Measurements from ENCODE around the gene SVIL.
"Not testable (repeated sequence)": the region's sequence is repeated elsewhere in the genome, so short reads cannot be mapped to it uniquely, and the experiment has no call there.

The SVIL gene

DNA sequence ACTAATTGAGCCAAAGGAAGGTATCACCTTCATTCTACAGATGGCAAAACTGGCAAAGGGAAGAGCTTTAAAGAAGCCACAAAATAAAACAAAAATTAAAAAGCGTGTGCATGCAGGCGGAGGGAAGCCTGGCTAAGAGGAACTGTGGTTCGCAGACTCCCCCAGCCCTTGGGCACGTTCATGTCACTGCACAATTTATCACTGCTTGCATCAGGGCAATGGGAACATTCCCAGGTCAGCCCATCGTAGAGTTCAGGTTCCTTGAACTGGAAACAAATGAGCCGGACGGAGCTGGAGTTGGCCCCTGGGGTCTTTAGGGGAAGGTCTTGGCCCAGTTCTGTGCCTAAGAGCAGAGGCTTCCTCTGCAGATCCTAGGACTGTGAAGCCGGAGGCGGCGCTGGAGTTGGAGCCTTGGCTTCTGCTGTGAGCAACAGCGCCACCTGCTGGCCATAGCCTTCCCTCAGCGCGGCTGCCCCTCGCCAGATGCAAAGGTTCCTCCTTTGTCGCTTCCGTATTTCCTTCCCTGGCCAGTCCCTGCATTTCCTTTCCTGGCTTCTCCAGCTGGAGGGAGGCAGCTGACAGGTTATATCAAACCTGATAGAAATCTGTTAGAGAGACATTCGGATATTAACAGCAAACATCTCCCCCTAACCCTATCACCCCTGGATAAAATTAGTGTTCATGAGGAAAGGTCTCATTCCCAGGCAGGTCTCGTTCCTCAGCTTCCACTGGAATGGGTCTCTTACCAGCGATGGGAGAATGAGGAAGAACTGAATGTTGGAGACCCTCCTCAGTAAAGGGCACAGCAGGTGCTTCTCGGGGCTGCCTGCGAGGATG lies 185.8 kb downstream of the SVIL start:
- peak; percentile 60 for DNase-seq

GRCh38 chr10:29448125-29448524 lies 186.6 kb downstream of the SVIL start:
- no peak for DNase-seq

- DNase-seq: no peak
These were observed 188.4 kb downstream of the SVIL start for GRCh38 chr10:29446327-29446726.

GRCh38 chr10:29443745-29444523 lies 190.8 kb downstream of the SVIL start:
- DNase-seq: no peak

GRCh38 chr10:29440981-29441380 lies 193.8 kb downstream of the SVIL start:
- DNase-seq: no peak

DNA sequence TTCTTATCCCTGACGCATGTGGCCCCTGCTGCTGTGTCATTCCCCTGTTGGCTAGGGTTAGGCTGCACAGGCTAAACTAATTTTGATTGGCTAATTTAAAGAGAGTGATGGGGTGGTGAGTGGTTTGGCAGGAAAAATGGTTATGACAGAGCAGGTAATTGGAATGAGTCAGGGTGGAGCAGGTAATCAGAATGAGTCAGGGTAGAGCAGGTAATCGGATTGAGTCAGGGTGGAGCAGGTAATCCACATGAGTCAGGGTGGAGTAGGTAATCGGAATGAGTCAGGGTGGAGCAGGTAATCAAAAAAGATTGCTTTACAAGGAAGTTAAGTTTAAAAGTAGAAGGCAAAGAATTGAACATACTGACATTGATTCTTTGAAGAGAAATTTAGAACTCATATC lies 195.8 kb downstream of the SVIL start:
- not testable (repeated sequence) for DNase-seq

DNA sequence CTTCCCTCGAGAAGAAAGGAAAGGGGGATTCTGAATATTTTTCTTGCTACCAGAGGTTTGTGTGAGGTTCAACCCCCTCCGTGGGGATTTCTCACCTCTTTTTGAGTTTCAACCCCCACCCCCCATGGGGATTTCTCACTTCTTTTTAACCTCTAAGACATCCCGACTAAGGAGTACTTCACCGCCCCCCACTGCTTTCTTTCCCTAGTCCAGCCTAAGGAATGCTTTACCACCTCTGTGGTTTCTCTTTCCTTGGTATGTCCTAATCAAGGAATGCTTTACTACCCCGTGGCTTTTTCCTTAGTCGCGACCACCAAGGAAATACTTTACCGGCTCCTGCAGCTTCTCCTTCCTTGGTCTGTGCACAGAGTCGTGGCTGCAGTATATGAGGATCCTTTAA lies 196.5 kb downstream of the SVIL start:
- no peak for DNase-seq

DNA sequence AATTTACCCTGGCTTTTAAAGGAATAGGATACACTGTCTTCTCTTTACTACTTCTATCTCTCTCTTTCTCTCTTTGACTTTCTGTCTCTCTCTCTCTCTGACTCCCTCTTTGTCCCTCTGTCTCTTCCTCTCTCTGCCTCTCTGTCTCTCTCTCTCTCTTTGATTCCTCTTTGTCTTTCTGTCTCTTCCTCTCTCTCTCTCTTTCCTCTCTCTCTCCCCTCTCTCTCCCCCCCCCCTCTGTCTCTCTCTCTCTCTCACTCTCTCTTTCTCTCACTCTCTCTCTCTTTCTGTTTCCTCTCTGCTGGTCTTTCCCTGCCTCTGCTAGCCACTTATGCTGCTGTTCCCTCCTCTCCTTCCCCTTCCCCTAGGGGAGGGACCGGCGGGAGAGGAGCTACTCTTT lies 196.9 kb downstream of the SVIL start:
- no peak for DNase-seq

DNA sequence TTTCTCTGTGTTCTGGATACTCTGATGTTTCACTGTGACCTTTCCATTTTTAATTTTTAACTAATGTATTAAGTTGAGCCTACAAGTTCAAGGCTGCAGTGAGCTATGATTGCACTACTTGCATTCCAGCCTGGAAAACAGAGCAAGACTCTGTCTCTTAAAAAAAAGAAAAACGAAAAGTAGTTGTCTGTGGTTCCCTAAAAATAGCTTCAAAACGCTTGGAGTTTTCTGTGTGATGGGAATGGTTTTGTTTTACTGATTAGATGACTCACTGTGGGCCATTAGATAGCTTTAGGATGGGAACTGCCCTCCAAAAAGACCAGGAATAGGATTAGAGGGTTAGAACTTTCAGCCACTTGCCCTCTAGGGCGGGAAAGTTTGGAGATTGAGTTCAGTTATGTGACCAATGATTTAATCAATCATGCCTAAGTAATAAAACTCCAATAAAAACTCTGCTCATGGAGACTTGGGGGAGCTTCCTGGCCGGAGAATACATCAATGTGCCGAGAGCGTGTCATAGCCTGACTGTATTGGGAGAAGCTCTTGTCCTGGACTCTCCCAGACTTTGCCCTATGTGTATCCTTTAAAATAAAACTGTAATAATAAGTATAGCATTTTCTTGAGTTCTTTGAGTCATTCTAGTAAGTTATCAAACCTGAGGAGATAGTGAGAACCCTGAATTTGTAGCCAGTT lies 198.8 kb downstream of the SVIL start:
- DNase-seq: no peak

- no peak for DNase-seq
These were observed 200.7 kb downstream of the SVIL start for GRCh38 chr10:29434111-29434510.

- DNase-seq: no peak
These were observed 203.1 kb downstream of the SVIL start for GRCh38 chr10:29431711-29432110.

DNA sequence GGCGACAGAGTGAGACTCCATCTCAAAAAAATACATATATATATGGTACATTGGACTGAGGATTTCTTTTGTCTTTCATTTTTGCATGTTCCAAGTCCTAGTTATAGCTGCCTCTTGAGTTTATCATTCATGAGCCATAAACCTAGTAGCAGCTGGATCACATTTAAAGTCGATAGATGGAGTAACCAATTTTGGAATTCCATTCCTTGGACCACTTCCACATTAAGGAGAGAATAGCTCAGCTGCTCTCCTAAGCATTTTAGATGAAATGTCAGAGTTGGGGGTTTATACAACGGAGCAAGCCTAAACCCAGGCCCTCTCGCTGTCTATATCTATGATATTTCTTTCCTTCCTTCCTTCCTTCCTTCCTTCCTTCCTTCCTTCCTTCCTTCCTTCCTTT lies 204.7 kb downstream of the SVIL start:
- no peak for DNase-seq

DNA sequence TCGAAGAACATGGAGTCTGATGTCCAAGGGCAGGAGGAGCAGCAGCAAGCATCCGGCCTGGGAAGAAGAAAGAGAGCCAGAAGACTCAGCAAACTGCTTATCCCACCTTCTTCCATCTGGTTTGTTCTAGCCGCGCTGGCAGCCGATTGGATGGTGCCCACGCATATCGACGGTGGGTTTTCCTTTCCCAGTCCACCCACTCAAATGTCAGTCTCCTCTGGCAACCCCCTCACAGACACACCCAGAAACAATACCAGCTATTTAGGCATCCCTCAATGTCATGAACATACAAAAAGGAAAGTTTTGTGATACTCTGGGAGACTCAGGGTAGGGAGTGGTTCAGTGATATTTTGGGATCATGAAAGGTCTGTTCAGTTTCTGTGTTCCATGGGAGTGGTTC lies 206.3 kb downstream of the SVIL start:
- DNase-seq: no peak

DNA sequence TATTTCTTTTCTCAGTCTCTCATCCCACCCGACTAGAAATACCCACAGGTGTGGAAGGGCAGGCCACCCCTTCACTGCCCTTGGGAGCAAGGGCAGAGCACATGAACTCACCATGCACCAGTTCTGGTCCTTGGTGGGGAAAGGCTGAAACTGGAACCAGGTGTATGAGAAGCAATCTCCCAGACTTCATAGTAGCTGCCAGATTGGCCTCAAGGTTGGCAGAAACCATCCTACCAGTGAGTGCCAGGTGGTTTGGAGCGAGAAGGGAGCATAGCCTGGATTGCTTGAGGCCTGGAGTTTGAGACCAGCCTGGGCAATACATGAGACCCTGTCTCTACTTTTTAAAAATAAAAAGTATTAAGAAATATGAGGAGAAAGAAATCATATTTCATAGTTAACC lies 207.1 kb downstream of the SVIL start:
- no peak for DNase-seq

- DNase-seq: no peak
These were observed 208.4 kb downstream of the SVIL start for GRCh38 chr10:29426420-29426819.

GRCh38 chr10:29424017-29424416 lies 210.8 kb downstream of the SVIL start:
- DNase-seq: no peak

GRCh38 chr10:29420744-29421143 lies 214.0 kb downstream of the SVIL start:
- DNase-seq: no peak

GRCh38 chr10:29417324-29417723 lies 217.4 kb downstream of the SVIL start:
- no peak for DNase-seq

GRCh38 chr10:29415876-29416275 lies 218.9 kb downstream of the SVIL start:
- DNase-seq: no peak

DNA sequence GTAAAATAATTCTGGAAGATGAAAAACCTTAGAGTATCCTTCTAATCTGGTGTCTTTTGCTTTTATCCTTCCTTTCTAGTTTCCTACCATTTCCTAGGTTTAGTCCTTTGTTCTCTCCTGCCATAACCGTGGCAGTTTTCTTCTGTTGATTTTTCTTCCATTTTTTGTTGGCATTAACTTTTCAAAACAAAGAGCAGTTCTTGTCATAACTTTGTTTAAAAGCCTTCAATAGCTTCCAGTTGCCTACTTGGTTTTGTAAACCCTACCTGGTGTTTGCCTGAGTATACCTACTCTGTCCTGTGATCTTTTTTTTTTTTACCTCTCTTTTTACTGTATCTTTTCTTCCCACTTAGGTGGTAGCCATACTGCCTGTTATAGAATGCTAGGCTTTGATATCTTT lies 220.3 kb downstream of the SVIL start:
- no peak for DNase-seq

GRCh38 chr10:29412485-29412884 lies 222.3 kb downstream of the SVIL start:
- DNase-seq: no peak

DNA sequence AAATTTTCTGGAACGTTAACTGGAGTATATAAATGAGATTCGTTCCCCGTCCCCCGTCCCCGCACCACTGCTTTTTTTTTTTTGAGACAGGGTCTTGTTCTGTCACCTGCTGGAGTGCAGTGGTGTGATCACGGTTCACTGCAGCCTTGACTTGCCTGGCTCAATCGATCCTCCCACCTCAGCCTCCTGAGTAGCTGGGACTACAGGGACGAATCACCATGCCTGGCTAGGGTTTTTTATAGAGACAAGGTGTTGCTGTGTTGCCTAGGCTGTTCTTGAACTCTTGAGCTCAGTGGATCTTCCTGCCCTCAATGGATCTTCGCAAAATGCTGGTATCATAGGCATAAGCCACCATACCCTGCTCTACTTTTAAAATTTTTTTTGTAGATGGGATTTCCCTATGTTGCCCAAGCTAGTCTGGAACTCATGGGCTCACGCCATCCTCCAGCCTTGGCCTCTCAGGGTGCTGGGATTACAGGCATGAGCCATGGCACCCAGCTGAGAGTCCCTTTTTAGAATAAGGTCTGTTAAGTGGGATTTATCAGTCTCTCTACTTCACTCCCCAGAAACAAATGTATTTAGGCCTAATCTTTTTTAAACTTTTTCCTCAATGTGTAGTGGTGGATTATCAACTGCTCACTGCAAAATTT lies 223.0 kb downstream of the SVIL start:
- no peak for DNase-seq

Measured in CD4-positive, alpha-beta T cell treated with Interleukin-21 for 1 hour (primary cell).